Neural cell (in vitro differentiated cells): ENCODE data around the gene LRMDA. TPM values are rescaled to one million over a fixed set of nuclear protein-coding genes. Genes with fewer than 3 reads are reported as not detected.

Source experiments
- H2AFZ ChIP-seq: fragments of 200-600, 300-800 bp; sonication (generic), shearing (Covaris generic); 2 replicates; pipeline ENCODE4 v1.6.0; 2014; ENCODE audit warnings: low read depth, mild to moderate bottlenecking, antibody characterized with exemption, low read length, moderate library complexity
- H3F3A ChIP-seq: fragments of 200-600 bp; shearing (Covaris generic); 2 replicates; pipeline ENCODE4 v1.6.1; 2016; ENCODE audit warnings: mild to moderate bottlenecking, moderate library complexity, mixed read lengths, antibody characterized with exemption, low read length; ENCODE audit not compliant: insufficient read depth, poor library complexity, severe bottlenecking
- H3K27ac ChIP-seq: fragments of 200-600, 300-800 bp; sonication (generic), shearing (Covaris generic); 2 replicates; pipeline ENCODE4 v1.5.1; 2014; ENCODE audit warnings: mild to moderate bottlenecking, low read length, moderate library complexity
- H3K27me3 ChIP-seq: fragments of 300-800, 200-600 bp; sonication (generic), shearing (Covaris generic); 2 replicates; pipeline ENCODE4 v1.6.0; 2014; ENCODE audit warnings: mild to moderate bottlenecking, low read depth, low read length, moderate library complexity; ENCODE audit not compliant: insufficient read depth
- H3K36me3 ChIP-seq: fragments of 300-800, 200-600 bp; sonication (generic), shearing (Covaris generic); 2 replicates; pipeline ENCODE4 v1.5.1; 2014; ENCODE audit warnings: mild to moderate bottlenecking, antibody characterized with exemption, low read length, moderate library complexity; ENCODE audit not compliant: insufficient read depth
- H3K4me2 ChIP-seq: fragments of 300-800, 200-600 bp; sonication (generic), shearing (Covaris generic); 2 replicates; pipeline ENCODE4 v1.6.0; 2014; ENCODE audit warnings: mild to moderate bottlenecking, low read length
- H3K4me3 ChIP-seq: fragments of 300-800, 200-600 bp; sonication (generic), shearing (Covaris generic); 2 replicates; pipeline ENCODE4 v1.5.1; 2014; ENCODE audit warnings: mild to moderate bottlenecking, low read length, moderate library complexity
- H3K79me2 ChIP-seq: fragments of 200-600 bp; shearing (Covaris generic); replicated peaks from 2 replicates; pipeline ENCODE4 v1.6.0; 2014; ENCODE audit warnings: mild to moderate bottlenecking, low read length, moderate library complexity; ENCODE audit not compliant: insufficient read depth
- H3K9ac ChIP-seq: fragments of 300-800, 200-600 bp; sonication (generic), shearing (Covaris generic); 2 replicates; pipeline ENCODE4 v1.6.1; 2016; ENCODE audit warnings: mild to moderate bottlenecking, low read length, mixed read lengths
- H3K9me2 ChIP-seq: fragments of 200-600 bp; shearing (Covaris generic); 2 replicates; pipeline ENCODE4 v1.6.1; 2016; ENCODE audit warnings: mild to moderate bottlenecking, low read length, mixed read lengths; ENCODE audit not compliant: insufficient read depth
- H3K9me3 ChIP-seq: fragments of 200-600, 300-800 bp; sonication (generic), shearing (Covaris generic); 2 replicates; pipeline ENCODE4 v1.6.1; 2016; ENCODE audit warnings: mild to moderate bottlenecking, mixed run types, low read length, moderate library complexity, mixed read lengths
- H4K20me1 ChIP-seq: fragments of 200-600 bp; shearing (Covaris generic); 2 replicates; pipeline ENCODE4 v1.6.1; 2016; ENCODE audit warnings: mild to moderate bottlenecking, mixed run types; ENCODE audit not compliant: insufficient read depth
- EP300 ChIP-seq: fragments of 450-650 bp; conservative IDR thresholded peaks from 2 replicates; pipeline ENCODE4 v1.6.1; 2014; ENCODE audit warnings: antibody characterized with exemption, mild to moderate bottlenecking, moderate library complexity; ENCODE audit not compliant: poor library complexity, severe bottlenecking
- EZH2 ChIP-seq: fragments of 200-600, 300-800 bp; shearing (Covaris generic), sonication (generic); IDR thresholded peaks from 2 replicates; pipeline ENCODE4 v1.6.1; 2014; ENCODE audit warnings: antibody characterized with exemption, low read length, borderline replicate concordance, mild to moderate bottlenecking; ENCODE audit not compliant: insufficient read depth, poor library complexity, severe bottlenecking
- MXI1 ChIP-seq: fragments of 450-650 bp; conservative IDR thresholded peaks from 2 replicates; pipeline ENCODE4 v1.6.1; 2014; ENCODE audit warnings: antibody characterized with exemption, mild to moderate bottlenecking; ENCODE audit not compliant: poor library complexity, severe bottlenecking
- POLR2AphosphoS5 ChIP-seq: IDR thresholded peaks from 2 replicates; pipeline ENCODE4 v1.6.1; 2012
- RAD21 ChIP-seq: fragments of 450-650 bp; conservative IDR thresholded peaks from 2 replicates; pipeline ENCODE4 v1.6.1; 2014; ENCODE audit warnings: antibody characterized with exemption, mild to moderate bottlenecking, moderate library complexity
- SMC3 ChIP-seq: fragments of 450-650 bp; conservative IDR thresholded peaks from 2 replicates; pipeline ENCODE4 v1.6.1; 2014; ENCODE audit warnings: antibody characterized with exemption, mild to moderate bottlenecking, moderate library complexity; ENCODE audit not compliant: poor library complexity
- TAF1 ChIP-seq: IDR thresholded peaks from 2 replicates; pipeline ENCODE4 v1.6.1; 2012; ENCODE audit warnings: low read depth
- polyA plus RNA-seq: library from polyadenylated mRNA; depleted of rRNA; stranded (reverse); fragments of >200 nt; gene quantifications from 2 replicates; pipeline ENCODE4 v1.2.3, GENCODE V29; 2014
- TF ChIP-seq, protein P1 (sequence below): fragments of 450-650 bp; IDR thresholded peaks from 2 replicates; pipeline ENCODE4 v1.5.1; 2014; ENCODE audit warnings: antibody characterized with exemption, mild to moderate bottlenecking, moderate library complexity; ENCODE audit not compliant: poor library complexity, severe bottlenecking
- TF ChIP-seq, protein P2 (sequence below): IDR thresholded peaks from 2 replicates; pipeline ENCODE4 v1.6.1; 2012; ENCODE audit warnings: borderline replicate concordance

LRMDA gene
- polyA plus RNA-seq, 1 donor from 2014 or later = 5.6 TPM

DNA sequence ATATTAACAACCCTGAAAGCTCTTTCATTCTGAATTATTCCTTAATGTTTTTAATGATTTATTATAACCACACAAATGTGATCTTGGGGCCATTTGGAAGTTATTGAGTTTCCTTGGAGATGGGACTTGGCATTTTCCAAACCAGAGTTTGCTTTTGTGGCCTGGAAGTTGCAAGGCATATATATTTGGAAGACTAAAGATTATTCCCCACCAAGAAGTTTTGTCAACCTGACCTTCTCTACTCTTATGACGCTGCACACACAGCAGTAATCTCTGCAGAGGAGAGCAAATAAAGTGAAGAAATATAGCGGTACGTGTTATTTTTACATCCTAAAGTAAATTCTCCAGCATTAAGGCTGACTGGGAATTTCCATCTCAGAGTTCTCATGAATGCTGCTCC is 397.0 kb downstream of the LRMDA start:
- H4K20me1 ChIP-seq = no peaks in the 10 kb centered on the region
- H3K36me3 ChIP-seq = no peaks in the 10 kb centered on the region
- no peaks in the 10 kb centered on the region for H3K9me3 ChIP-seq
- no peaks in the 10 kb centered on the region for H3K27me3 ChIP-seq
- H3K27ac ChIP-seq = no peak overlapping the region
- TF ChIP-seq TAF1 (no peak), MXI1 (no peak)
- TF ChIP-seq, protein P1, sequence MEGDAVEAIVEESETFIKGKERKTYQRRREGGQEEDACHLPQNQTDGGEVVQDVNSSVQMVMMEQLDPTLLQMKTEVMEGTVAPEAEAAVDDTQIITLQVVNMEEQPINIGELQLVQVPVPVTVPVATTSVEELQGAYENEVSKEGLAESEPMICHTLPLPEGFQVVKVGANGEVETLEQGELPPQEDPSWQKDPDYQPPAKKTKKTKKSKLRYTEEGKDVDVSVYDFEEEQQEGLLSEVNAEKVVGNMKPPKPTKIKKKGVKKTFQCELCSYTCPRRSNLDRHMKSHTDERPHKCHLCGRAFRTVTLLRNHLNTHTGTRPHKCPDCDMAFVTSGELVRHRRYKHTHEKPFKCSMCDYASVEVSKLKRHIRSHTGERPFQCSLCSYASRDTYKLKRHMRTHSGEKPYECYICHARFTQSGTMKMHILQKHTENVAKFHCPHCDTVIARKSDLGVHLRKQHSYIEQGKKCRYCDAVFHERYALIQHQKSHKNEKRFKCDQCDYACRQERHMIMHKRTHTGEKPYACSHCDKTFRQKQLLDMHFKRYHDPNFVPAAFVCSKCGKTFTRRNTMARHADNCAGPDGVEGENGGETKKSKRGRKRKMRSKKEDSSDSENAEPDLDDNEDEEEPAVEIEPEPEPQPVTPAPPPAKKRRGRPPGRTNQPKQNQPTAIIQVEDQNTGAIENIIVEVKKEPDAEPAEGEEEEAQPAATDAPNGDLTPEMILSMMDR = no peak
- H3K4me3 ChIP-seq = no peak overlapping the region
- H3F3A ChIP-seq = no peaks in the 10 kb centered on the region
- H2AFZ ChIP-seq = no peak overlapping the region
- no peak overlapping the region for H3K4me2 ChIP-seq
- H3K9me2 ChIP-seq = no peaks in the 10 kb centered on the region
- H3K79me2 ChIP-seq = no peaks in the 10 kb centered on the region
- H3K9ac ChIP-seq = no peak overlapping the region

DNA sequence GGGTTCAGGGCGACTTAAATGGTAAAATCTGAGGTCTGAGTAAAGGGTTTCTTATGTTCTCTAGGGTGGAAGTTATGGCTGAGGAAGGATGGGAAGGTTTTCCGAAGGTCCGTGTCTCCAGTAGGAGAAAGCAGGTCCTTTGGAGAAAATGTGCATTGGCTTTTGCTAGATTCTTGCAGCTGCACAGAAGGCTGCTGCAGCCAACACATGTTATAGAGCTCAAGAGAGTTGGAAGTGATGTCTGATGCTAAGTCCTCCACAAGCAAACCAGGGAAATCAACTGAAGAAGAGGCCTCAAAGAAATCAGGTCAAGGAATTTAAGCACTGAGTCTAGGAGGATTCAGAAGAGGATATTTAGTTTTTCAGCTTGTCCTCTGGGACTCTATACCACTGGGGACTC is 404.6 kb downstream of the LRMDA start:
- Histone ChIP-seq H3F3A (no peaks in the 10 kb centered on the region), H2AFZ (no peak overlapping the region), H3K4me3 (no peak overlapping the region), H3K9me3 (no peaks in the 10 kb centered on the region), H4K20me1 (no peaks in the 10 kb centered on the region), H3K4me2 (no peak overlapping the region), H3K27me3 (no peaks in the 10 kb centered on the region), H3K27ac (no peak overlapping the region), H3K79me2 (no peaks in the 10 kb centered on the region), H3K36me3 (no peaks in the 10 kb centered on the region), H3K9ac (no peak overlapping the region), H3K9me2 (no peaks in the 10 kb centered on the region)
- no peak for TF ChIP-seq TAF1
- TF ChIP-seq POLR2AphosphoS5 = no peak
- TF ChIP-seq, protein P1 = no peak
- TF ChIP-seq EP300 = no peak
- TF ChIP-seq, protein P2, sequence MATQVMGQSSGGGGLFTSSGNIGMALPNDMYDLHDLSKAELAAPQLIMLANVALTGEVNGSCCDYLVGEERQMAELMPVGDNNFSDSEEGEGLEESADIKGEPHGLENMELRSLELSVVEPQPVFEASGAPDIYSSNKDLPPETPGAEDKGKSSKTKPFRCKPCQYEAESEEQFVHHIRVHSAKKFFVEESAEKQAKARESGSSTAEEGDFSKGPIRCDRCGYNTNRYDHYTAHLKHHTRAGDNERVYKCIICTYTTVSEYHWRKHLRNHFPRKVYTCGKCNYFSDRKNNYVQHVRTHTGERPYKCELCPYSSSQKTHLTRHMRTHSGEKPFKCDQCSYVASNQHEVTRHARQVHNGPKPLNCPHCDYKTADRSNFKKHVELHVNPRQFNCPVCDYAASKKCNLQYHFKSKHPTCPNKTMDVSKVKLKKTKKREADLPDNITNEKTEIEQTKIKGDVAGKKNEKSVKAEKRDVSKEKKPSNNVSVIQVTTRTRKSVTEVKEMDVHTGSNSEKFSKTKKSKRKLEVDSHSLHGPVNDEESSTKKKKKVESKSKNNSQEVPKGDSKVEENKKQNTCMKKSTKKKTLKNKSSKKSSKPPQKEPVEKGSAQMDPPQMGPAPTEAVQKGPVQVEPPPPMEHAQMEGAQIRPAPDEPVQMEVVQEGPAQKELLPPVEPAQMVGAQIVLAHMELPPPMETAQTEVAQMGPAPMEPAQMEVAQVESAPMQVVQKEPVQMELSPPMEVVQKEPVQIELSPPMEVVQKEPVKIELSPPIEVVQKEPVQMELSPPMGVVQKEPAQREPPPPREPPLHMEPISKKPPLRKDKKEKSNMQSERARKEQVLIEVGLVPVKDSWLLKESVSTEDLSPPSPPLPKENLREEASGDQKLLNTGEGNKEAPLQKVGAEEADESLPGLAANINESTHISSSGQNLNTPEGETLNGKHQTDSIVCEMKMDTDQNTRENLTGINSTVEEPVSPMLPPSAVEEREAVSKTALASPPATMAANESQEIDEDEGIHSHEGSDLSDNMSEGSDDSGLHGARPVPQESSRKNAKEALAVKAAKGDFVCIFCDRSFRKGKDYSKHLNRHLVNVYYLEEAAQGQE = no peak
- TF ChIP-seq EZH2 = no peak
- TF ChIP-seq MXI1 = no peak
- TF ChIP-seq RAD21 = no peak
- TF ChIP-seq SMC3 = no peak
